HepG2 (cell line): ENCODE data around the gene DCDC2C.

Experiments used
- CTCF ChIP-seq: sonication (generic); formaldehyde crosslinking; IDR thresholded peaks from 2 replicates; pipeline ENCODE4 v1.5.0; 2020; ENCODE audit warnings: mild to moderate bottlenecking, missing genetic modification reagents, moderate library complexity
- E2F5 ChIP-seq: sonication (generic); formaldehyde crosslinking; conservative IDR thresholded peaks from 2 replicates; pipeline ENCODE4 v1.4.0; 2020; ENCODE audit warnings: missing genetic modification reagents
- FOXJ3 ChIP-seq: sonication (generic); formaldehyde crosslinking; IDR thresholded peaks from 2 replicates; pipeline ENCODE4 v1.4.0; 2020; ENCODE audit warnings: missing genetic modification reagents, mild to moderate bottlenecking, borderline replicate concordance
- NR2F1 ChIP-seq, 2 experiments: fragments of 450-650 bp in 1 of 2; formaldehyde crosslinking in 1 of 2; IDR thresholded peaks; 2 replicates each; pipeline versions ENCODE4 v1.5.0 to v1.6.1; 2016 to 2020; ENCODE audit warnings: mild to moderate bottlenecking in 1 of 2, missing compliant biosample characterization in 1 of 2, missing genetic modification reagents in 1 of 2, moderate library complexity in 1 of 2
- ZBTB33 ChIP-seq: sonication (generic); formaldehyde crosslinking; IDR thresholded peaks from 2 replicates; pipeline ENCODE4 v1.4.0; 2020; ENCODE audit warnings: missing genetic modification reagents
- ZNF414 ChIP-seq: sonication (generic); formaldehyde crosslinking; IDR thresholded peaks from 2 replicates; pipeline ENCODE4 v1.5.0; 2020; ENCODE audit warnings: missing genetic modification reagents

- no peak for TF ChIP-seq ZNF414 (CRISPR knock-in tag)
- TF ChIP-seq FOXJ3 (CRISPR knock-in tag): no peak
- TF ChIP-seq E2F5 (CRISPR knock-in tag): no peak
- TF ChIP-seq ZBTB33 (CRISPR knock-in tag): no peak
- TF ChIP-seq CTCF (CRISPR knock-in tag): no peak
- no peak for TF ChIP-seq NR2F1 (CRISPR knock-in tag; IDR thresholded peaks at IDR 0.05)
Observed at GRCh38 chr2:3872451-3872850, 169.1 kb downstream of the DCDC2C start.
